Endothelial cell (in vitro differentiated cells): Measurements from ENCODE around the gene PACSIN3. TPM values are rescaled to one million over a fixed set of nuclear protein-coding genes. Genes with fewer than 3 reads are reported as not detected.
A peak's percentile ranks its signal among the peaks of the same experiment; 100 is the strongest.

Experiments used
- DNase-seq: peaks from one replicate; pipeline ENCODE4 v3.0.0; 2021; ENCODE audit warnings: low spot score
- H3K27ac Mint-ChIP-seq: one replicate; pipeline ENCODE4 v1.8.0; 2021; ENCODE audit warnings: mixed read lengths, inconsistent platforms; ENCODE audit not compliant: unreplicated experiment
- H3K27me3 Mint-ChIP-seq: one replicate; pipeline ENCODE4 v1.8.0; 2021; ENCODE audit warnings: mild to moderate bottlenecking, moderate library complexity, mixed read lengths, inconsistent platforms; ENCODE audit not compliant: unreplicated experiment
- H3K36me3 Mint-ChIP-seq: one replicate; pipeline ENCODE4 v1.8.0; 2021; ENCODE audit warnings: mild to moderate bottlenecking, low read depth, mixed read lengths, inconsistent platforms; ENCODE audit not compliant: unreplicated experiment
- H3K4me1 Mint-ChIP-seq: one replicate; pipeline ENCODE4 v1.8.0; 2021; ENCODE audit warnings: mild to moderate bottlenecking, mixed read lengths, inconsistent platforms; ENCODE audit not compliant: unreplicated experiment
- H3K4me3 Mint-ChIP-seq: one replicate; pipeline ENCODE4 v1.8.0; 2021; ENCODE audit warnings: mild to moderate bottlenecking, mixed read lengths, inconsistent platforms; ENCODE audit not compliant: unreplicated experiment
- H3K9me3 Mint-ChIP-seq: one replicate; pipeline ENCODE4 v1.8.0; 2021; ENCODE audit warnings: mixed read lengths, inconsistent platforms; ENCODE audit not compliant: unreplicated experiment
- CTCF ChIP-seq: fragments of 200-600 bp; sonication (generic); IDR thresholded peaks from one replicate; pipeline ENCODE4 v1.5.0; 2021; ENCODE audit warnings: antibody characterized with exemption; ENCODE audit not compliant: unreplicated experiment
- total RNA-seq: library from RNA; stranded (reverse); fragmentation: NEBNext Ultra II Directional; extraction: Animal tissue kit (Norgen Biotek cat#: 25700); gene quantifications from one replicate; pipeline ENCODE4 v1.2.1, GENCODE V29; 2021; ENCODE audit not compliant: unreplicated experiment

PACSIN3 gene
- total RNA-seq, 1 donor from 2014 or later, result 10.7 TPM

- Mint-ChIP-seq H3K4me1 (peaks cover 36% of the 10 kb centered on the region), H3K27ac (no peak overlapping the region), H3K4me3 (no peak overlapping the region), H3K9me3 (no peaks in the 10 kb centered on the region), H3K36me3 (no peaks in the 10 kb centered on the region), H3K27me3 (peaks cover 4% of the 10 kb centered on the region)
- DNase-seq, result no peak
- no peak for TF ChIP-seq CTCF
These were observed 30.4 kb downstream of the PACSIN3 start for GRCh38 chr11:47155879-47156278.

- peaks cover 4% of the 10 kb centered on the region for H3K27me3 Mint-ChIP-seq
- no peak for TF ChIP-seq CTCF
- peaks cover 36% of the 10 kb centered on the region for H3K4me1 Mint-ChIP-seq
- peak overlapping the region; percentile 22 for H3K4me3 Mint-ChIP-seq
- peak overlapping the region; percentile 74 for H3K27ac Mint-ChIP-seq
- no peaks in the 10 kb centered on the region for H3K36me3 Mint-ChIP-seq
- DNase-seq, result no peak
- no peaks in the 10 kb centered on the region for H3K9me3 Mint-ChIP-seq
These were observed 31.3 kb downstream of the PACSIN3 start for GRCh38 chr11:47154616-47155570.

- peak; percentile 89 for DNase-seq
- Mint-ChIP-seq H3K4me1 (peaks cover 36% of the 10 kb centered on the region), H3K27ac (peak overlapping the region; percentile 67), H3K27me3 (peaks cover 1% of the 10 kb centered on the region), H3K9me3 (no peaks in the 10 kb centered on the region), H3K4me3 (no peak overlapping the region), H3K36me3 (peaks cover 4% of the 10 kb centered on the region)
- peak; percentile 79 for TF ChIP-seq CTCF
These were observed 33.0 kb downstream of the PACSIN3 start for GRCh38 chr11:47152953-47153950.

GRCh38 chr11:47152126-47152952 lies 33.9 kb downstream of the PACSIN3 start:
- no peak for DNase-seq
- Mint-ChIP-seq H3K4me3 (no peak overlapping the region), H3K27me3 (peaks cover 1% of the 10 kb centered on the region), H3K27ac (peak overlapping the region; percentile 67), H3K9me3 (no peaks in the 10 kb centered on the region), H3K4me1 (peaks cover 30% of the 10 kb centered on the region), H3K36me3 (peaks cover 6% of the 10 kb centered on the region)
- no peak for TF ChIP-seq CTCF
